GM08714 (cell line): ENCODE measurements around the gene PLXNC1.
"Not testable (repeated sequence)": the region's sequence is repeated elsewhere in the genome, so short reads cannot be mapped to it uniquely, and the experiment has no call there.

Source experiments
- H3K4me3 ChIP-seq: fragments of 200-500 bp; sonication (Bioruptor generic); 2 replicates; pipeline ENCODE4 v1.5.1; 2014; ENCODE audit warnings: mild to moderate bottlenecking, low read length, inconsistent platforms
- ZNF274 ChIP-seq: IDR thresholded peaks from 2 replicates; pipeline ENCODE4 v1.6.1; 2012; ENCODE audit warnings: mild to moderate bottlenecking, low read depth, low read length

The PLXNC1 gene

DNA sequence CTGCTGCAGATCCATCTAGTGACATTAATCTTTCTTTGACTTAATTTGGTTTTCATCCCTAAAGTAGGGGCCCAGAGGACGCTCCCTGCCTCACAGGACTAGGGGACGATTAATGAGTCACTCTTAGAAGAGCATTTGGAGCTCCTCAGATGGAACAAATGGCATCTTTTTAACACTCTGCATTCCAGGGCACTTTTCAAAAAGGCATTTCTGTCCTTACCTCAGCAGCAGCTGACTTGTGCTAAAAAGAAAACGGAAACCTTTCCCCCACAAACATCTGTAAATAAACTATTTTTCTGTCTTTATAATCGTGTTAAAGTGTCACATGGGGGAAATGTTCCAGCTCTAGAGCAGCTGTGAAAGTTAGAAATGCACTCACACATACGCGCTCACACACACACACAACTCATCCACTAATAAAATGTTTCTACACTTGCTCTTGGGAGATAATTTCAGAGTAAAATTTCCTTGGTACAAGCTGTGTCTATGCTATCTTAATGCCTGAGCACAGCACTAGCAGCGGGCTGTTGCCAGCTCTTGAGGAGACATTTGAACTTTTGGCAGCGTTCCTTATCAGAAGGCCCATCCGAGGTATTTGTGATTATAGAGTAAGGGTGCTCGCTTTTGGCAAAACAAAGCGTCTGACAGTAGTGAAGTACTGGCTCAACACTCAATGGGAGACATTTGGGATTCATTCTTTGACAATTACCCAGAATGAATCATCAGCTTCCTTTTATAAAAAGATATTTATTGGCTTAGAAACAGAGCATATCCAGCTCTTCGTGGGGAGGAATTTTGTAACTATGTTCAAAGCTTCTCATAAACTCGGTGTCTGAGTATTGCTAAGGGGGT is 141.3 kb downstream of the PLXNC1 start:
- no peak overlapping the region for H3K4me3 ChIP-seq
- no peak for TF ChIP-seq ZNF274

DNA sequence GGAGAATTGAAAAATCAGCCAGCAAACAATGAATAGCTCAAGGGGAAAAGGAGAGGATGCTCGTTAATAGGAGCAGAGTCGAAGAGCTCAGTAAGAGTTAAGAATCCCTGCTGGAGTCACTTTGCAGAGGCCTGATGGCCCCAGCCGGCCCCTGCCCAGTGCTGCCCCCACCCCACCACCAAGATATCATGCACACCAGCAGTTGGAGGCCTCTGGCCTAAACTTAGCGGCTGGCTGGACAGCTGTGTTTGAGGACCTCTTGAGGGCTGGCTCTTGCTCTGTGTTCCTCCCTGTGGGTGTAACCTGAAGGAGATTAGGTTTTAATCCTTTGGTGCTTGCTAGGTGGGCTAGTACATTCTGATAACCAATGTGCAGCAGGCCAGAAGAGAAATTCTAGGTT is 142.0 kb downstream of the PLXNC1 start:
- H3K4me3 ChIP-seq, result no peak overlapping the region
- TF ChIP-seq ZNF274, result no peak

DNA sequence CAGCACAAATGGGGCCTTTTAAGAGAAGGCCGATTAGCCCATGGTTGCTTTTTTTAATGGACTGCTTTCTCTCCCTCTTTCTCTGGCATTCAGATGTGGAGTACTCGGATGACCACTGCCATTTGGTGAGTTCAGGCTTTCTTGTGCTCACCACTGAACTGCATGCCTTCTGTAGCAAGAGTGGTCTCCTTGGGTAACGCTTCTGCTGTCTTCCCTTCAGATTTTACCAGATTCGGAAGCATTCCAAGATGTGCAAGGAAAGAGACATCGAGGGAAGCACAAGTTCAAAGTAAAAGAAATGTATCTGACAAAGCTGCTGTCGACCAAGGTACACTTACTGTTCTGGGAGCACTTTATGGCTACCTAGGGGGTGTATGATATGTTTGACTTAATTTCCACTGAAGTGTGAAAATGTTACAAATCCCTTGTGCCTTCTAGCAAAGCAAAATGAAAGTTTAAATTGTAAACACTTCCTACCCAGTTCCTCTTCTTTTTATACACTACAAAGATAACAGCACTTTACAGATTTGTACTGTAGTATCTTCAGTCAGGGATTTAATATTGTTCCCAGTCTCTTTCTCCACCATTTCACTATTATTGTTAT is 148.8 kb downstream of the PLXNC1 start:
- no peak overlapping the region for H3K4me3 ChIP-seq
- TF ChIP-seq ZNF274, result no peak

DNA sequence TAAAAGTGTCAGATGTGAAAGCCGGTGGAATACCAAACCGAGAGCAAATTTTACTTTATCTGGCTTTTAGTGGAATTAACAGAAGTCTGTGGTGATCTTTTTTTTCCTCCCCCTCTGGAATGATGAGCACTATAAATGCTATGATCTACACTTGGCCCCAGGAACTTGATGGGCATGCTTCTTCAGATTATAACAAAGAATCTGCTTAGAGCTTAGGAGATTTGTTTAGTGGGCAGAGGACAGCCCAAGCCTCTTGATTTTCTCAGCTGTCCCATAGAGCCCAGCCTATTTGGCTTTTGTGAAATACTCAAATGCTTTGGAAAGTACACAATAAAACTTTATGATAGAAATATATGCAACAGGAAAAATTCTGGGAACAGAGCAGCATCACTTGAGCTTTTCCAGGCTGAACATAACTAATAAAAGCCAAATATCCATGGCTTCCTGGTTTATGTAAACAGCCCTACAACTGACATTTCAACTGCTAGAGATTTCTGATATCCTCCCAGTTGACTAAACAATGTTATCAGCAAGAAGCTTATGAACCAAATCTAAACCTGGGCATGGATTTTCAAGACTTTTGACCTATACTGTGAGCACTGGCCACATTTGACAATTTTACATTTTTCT is 149.6 kb downstream of the PLXNC1 start:
- H3K4me3 ChIP-seq, result no peak overlapping the region

DNA sequence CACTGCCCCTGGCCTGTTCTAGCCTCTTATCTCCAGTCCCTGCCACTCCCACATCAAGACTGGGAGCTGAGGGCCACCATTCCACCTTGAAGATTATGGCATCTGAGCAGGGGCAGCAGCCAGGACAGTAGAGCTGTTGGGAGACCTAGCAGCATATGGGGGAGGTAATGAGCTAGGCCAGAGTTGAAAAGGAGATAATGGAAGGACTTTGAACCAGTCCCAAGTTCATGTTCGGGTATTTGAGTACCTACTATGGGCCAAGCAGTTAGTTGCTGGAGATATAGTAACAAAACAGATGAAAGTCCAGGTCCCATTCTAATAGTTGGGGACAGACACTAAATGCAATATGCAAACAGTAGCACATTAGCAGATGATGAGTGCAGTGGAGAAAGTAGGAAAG is 151.5 kb downstream of the PLXNC1 start:
- TF ChIP-seq ZNF274, result no peak
- H3K4me3 ChIP-seq, result no peak overlapping the region

More for the DNA sequence above, 149.6 kb downstream of the PLXNC1 start:
- no peak for TF ChIP-seq ZNF274

DNA sequence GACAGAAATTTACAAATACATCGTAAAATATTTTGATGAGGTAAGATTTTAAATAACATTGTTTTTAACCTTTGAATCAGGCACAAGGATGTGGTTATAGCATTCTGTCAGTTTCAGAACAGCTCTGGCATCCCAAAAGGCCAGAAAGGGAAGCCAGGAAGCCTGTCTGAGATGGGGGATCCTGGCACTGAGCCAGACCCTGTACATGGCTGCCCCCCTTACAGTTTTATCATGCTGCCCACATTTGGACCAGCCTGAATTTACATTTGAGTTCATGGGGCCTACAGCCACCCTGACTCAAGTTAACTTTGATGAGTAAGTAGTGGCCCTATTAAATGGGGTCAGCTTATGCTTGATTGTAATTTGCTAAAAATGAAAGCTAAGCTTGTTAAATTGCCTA is 155.6 kb downstream of the PLXNC1 start:
- no peak overlapping the region for H3K4me3 ChIP-seq
- no peak for TF ChIP-seq ZNF274

DNA sequence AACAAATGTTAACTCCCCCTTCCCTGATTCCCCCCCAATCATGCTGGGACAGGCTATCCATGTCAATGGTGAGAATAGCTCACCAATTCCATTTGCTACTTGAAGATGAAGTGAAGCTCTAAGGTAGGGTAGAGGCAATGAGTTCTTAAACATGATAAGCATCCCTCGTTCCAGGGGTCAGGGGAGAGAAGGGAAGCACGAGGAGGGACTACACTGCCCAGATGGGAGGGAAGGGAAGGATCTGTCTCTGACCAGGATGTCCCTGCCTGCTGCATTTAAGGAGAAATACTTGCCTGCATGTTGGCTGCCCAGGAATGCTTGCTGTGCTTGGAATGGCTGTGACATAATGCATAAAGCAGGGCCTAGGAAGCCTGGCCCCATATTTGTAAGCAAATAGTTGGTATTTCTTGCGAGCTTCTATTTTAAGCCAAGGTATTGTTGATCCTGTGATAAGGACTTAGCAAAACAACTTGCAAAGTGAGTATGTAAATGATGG is 156.2 kb downstream of the PLXNC1 start:
- H3K4me3 ChIP-seq, result no peak overlapping the region
- TF ChIP-seq ZNF274, result no peak

DNA sequence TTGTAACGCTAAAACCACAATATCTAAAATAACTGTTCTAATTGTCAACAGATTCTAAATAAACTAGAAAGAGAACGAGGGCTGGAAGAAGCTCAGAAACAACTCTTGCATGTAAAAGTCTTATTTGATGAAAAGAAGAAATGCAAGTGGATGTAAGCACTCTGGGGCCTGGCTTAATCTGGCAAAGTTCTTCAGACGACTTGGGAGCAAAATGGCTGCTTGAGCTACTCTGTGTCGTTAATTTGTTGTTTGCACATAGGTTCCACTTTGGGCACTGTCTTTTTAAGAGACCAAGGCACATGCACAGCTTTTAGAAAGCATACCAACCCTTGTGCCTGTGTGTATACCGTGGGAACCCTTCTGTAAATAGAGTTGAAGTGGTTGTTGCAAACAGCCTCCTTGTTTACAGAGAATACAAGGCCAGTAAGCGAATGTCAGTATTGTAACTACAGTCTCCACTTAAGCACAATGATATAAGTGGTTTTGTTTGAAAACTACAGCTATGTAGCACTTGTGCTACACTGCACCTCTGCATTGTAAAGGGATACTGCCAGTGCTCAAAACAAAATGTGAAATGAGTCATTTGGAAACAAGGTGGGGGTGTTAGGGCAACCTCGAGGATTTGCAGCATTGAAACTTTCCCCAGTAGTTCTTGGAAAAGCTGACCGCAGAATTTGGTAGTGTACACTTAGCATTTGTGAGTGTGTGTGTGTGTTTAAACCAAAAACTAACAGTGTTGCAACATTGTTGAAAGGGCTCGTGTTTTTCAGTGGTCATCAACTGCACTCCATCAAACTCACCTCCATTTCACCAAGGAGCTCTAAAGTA is 157.0 kb downstream of the PLXNC1 start:
- no peak overlapping the region for H3K4me3 ChIP-seq
- no peak for TF ChIP-seq ZNF274

DNA sequence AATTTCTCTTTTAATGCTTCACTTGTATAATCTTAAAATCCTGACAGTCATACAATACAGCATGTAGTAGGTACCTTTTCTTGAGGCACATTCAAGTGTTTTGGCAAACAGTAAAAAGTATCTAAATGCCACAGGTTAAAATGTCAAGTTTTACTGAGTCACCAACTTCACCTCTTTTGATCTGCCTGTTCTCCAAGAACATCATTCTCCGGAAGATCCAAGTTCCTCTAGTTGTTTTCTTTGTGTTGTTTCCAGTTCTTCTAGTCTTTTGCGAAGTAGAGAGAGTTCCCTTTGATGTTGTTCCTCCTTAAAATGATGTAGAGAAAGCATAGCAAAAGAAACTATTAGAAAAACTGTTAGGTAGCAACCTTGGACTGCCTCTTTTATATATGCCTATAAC is 160.2 kb downstream of the PLXNC1 start:
- H3K4me3 ChIP-seq, result no peak overlapping the region
- no peak for TF ChIP-seq ZNF274

DNA sequence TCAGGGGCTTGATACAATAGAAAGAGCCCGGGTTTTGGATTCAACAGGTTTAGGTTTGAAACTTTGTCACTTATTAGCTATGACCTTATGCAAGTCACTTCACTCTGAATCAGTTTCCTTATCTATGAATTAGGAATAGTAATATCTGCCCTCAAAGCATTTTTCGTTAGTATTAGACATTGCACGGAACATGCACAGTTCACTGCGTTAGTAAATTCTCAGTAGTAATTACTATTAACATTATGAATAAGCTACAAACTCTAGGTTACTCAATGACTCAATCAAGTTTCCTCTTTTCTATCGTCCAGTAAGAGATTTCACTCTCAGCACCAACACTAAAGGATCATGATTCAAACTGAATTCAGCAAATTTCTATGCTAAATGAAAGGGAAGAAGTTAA is 161.0 kb downstream of the PLXNC1 start:
- no peak for TF ChIP-seq ZNF274
- H3K4me3 ChIP-seq, result no peak overlapping the region

DNA sequence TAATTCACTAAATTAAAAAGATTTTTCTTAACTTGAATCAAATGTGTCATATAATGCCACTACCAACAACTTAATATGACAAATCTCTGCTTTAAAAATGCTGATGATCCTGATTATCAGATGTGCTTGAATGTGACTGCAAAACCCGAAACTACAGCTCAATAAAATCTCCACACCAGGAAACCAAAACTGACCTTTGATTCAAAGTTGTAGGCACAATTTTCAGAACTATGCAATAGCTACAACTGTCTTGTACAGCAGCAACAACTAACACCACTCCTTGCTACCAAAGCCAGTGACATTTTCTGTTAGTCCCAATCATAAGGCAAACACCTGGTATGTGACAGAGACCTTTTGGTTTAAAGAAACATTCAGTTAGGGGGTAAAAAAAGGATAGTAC is 164.0 kb downstream of the PLXNC1 start:
- no peak overlapping the region for H3K4me3 ChIP-seq
- TF ChIP-seq ZNF274, result no peak

DNA sequence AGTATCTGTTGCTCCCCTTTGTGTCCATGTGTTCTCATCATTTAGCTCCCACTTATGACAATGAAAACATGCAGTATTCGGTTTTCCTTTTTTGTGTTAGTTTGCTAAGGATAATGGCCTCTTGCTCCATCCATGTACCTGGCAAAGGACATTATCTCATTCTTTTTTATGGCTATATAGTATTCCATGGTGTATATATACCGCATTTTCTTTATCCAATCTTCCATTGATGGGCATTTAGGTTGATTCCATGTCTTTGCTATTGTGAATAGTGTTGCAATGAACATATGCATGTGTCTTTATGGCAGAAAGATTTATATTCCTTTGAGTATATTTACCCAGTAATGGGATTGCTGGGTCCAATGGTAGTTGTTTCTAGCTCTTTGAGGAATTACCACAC is 168.2 kb downstream of the PLXNC1 start:
- H3K4me3 ChIP-seq, result not testable (repeated sequence)

DNA sequence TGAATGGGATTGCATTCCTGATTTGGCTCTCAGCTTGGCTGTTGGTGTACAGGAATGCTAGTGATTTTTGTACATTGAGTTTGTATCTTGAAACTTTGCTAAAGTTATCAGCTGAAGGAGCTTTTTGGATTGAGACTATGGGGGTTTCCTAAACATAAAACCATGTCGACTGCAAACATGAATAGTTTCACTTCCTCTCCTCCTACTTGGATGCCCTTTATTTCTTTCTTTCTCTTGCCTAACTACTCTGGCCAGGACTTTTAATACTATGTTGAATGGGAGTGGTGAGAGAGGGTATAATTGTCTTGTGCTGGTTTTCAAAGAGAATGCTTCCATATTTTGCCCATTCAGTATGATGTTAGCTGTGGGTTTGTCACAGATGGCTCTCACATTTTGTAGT is 169.8 kb downstream of the PLXNC1 start:
- H3K4me3 ChIP-seq, result no peak overlapping the region
- no peak for TF ChIP-seq ZNF274

DNA sequence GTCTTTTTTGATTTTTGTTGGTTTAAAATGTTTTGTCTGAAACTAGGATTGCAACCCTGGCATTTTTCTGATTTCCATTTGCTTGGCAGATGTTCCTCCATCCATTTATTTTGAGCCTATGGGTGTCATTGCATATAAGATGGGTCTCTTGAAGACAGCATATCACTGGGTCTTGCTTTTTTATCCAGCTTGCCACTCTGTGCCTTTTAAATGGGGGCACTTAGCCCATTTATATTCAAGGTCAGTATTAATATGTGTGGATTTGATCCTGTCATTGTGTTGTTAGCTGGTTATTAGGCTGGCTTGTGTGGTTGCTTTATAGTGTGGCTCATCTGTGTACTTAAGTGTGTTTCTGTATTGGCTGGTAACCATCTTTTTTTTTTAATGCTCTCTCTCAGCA is 171.7 kb downstream of the PLXNC1 start:
- no peak overlapping the region for H3K4me3 ChIP-seq
- TF ChIP-seq ZNF274, result no peak
